H9 (cell line): ENCODE results near the gene FANCG. TPM values are rescaled to one million over a fixed set of nuclear protein-coding genes. Genes with fewer than 3 reads are reported as not detected.

Source experiments
- DNase-seq: peaks from one replicate; pipeline ENCODE4 v3.0.0-alpha.2; 2017
- H2AFZ ChIP-seq: one replicate; pipeline ENCODE4 v1.6.1; 2013; ENCODE audit warnings: mild to moderate bottlenecking, low read length, control low read depth, moderate library complexity
- H2AK5ac ChIP-seq: 2 replicates; pipeline ENCODE4 v1.6.1; 2013; ENCODE audit warnings: low read length, control low read depth, mixed read lengths; ENCODE audit not compliant: insufficient read length
- H2BK120ac ChIP-seq: one replicate; pipeline ENCODE4 v1.6.1; 2013; ENCODE audit warnings: low read depth, mild to moderate bottlenecking, low read length, control low read depth, inconsistent platforms; ENCODE audit not compliant: poor library complexity, severe bottlenecking
- H2BK12ac ChIP-seq: 2 replicates; pipeline ENCODE4 v1.6.1; 2013; ENCODE audit warnings: low read length, control low read depth, mixed read lengths, low read depth; ENCODE audit not compliant: insufficient read length
- H2BK15ac ChIP-seq: 2 replicates; pipeline ENCODE4 v1.6.1; 2013; ENCODE audit warnings: low read depth, low read length, control low read depth
- H2BK20ac ChIP-seq: one replicate; pipeline ENCODE4 v1.6.1; 2013; ENCODE audit warnings: low read depth, mild to moderate bottlenecking, low read length, control low read depth, inconsistent platforms; ENCODE audit not compliant: poor library complexity, severe bottlenecking
- H2BK5ac ChIP-seq: 2 replicates; pipeline ENCODE4 v1.6.1; 2013; ENCODE audit warnings: low read length, control low read depth, mixed read lengths; ENCODE audit not compliant: insufficient read length
- H3K14ac ChIP-seq: 2 replicates; pipeline ENCODE4 v1.6.1; 2013; ENCODE audit warnings: low read length, control low read depth; ENCODE audit not compliant: insufficient read depth
- H3K18ac ChIP-seq: 2 replicates; pipeline ENCODE4 v1.6.1; 2013; ENCODE audit warnings: low read depth, mild to moderate bottlenecking, mixed read lengths, low read length, control low read depth; ENCODE audit not compliant: insufficient read length
- H3K23ac ChIP-seq: 2 replicates; pipeline ENCODE4 v1.6.1; 2013; ENCODE audit warnings: low read length, control low read depth, mixed read lengths, low read depth; ENCODE audit not compliant: insufficient read length
- H3K23me2 ChIP-seq: 2 replicates; pipeline ENCODE4 v1.6.1; 2013; ENCODE audit warnings: low read depth, mild to moderate bottlenecking, mixed read lengths, low read length, control low read depth; ENCODE audit not compliant: insufficient read length, poor library complexity, severe bottlenecking
- H3K27ac ChIP-seq: 2 replicates; pipeline ENCODE4 v1.5.1; 2013; ENCODE audit warnings: low read length, control low read depth, mixed read lengths, low read depth; ENCODE audit not compliant: insufficient read length
- H3K27me3 ChIP-seq: 2 replicates; pipeline ENCODE4 v1.6.1; 2013; ENCODE audit warnings: low read length, control low read depth, inconsistent platforms; ENCODE audit not compliant: insufficient read depth
- H3K4ac ChIP-seq: 2 replicates; pipeline ENCODE4 v1.6.1; 2013; ENCODE audit warnings: low read depth, mild to moderate bottlenecking, control low read depth, inconsistent platforms, low read length, moderate library complexity
- H3K4me1 ChIP-seq: 2 replicates; pipeline ENCODE4 v1.6.1; 2013; ENCODE audit warnings: low read length, control low read depth, inconsistent platforms; ENCODE audit not compliant: insufficient read depth
- H3K4me2 ChIP-seq: 2 replicates; pipeline ENCODE4 v1.6.1; 2013; ENCODE audit warnings: low read length, control low read depth, mixed read lengths; ENCODE audit not compliant: insufficient read length, insufficient read depth
- H3K56ac ChIP-seq: 2 replicates; pipeline ENCODE4 v1.6.1; 2013; ENCODE audit warnings: low read depth, mild to moderate bottlenecking, mixed read lengths, low read length, control low read depth; ENCODE audit not compliant: insufficient read length
- H3K79me1 ChIP-seq: 2 replicates; pipeline ENCODE4 v1.6.1; 2013; ENCODE audit warnings: low read depth, mild to moderate bottlenecking, moderate library complexity, low read length, control low read depth, inconsistent platforms; ENCODE audit not compliant: insufficient read depth, poor library complexity, severe bottlenecking
- H3K79me2 ChIP-seq: 2 replicates; pipeline ENCODE4 v1.6.1; 2013; ENCODE audit warnings: low read length, control low read depth, inconsistent platforms; ENCODE audit not compliant: insufficient read depth
- H3K9ac ChIP-seq: 2 replicates; pipeline ENCODE4 v1.6.1; 2013; ENCODE audit warnings: low read length, control low read depth, mixed read lengths; ENCODE audit not compliant: insufficient read length; ENCODE audit errors: extremely low read depth
- H3K9me3 ChIP-seq: one replicate; pipeline ENCODE4 v1.6.1; 2013; ENCODE audit warnings: low read depth, low read length, inconsistent platforms; ENCODE audit not compliant: control insufficient read depth
- H3T11ph ChIP-seq: one replicate; pipeline ENCODE4 v1.6.1; 2013; ENCODE audit warnings: mild to moderate bottlenecking, low read length, control low read depth, inconsistent platforms
- H4K20me1 ChIP-seq: one replicate; pipeline ENCODE4 v1.6.1; 2013; ENCODE audit not compliant: control insufficient read depth, insufficient read length, insufficient read depth
- H4K5ac ChIP-seq: 2 replicates; pipeline ENCODE4 v1.6.1; 2013; ENCODE audit warnings: low read depth, mild to moderate bottlenecking, mixed read lengths, low read length, control low read depth; ENCODE audit not compliant: insufficient read length
- H4K8ac ChIP-seq: replicated peaks from 2 replicates; pipeline ENCODE4 v1.6.1; 2013; ENCODE audit warnings: low read length, control low read depth, mixed read lengths, low read depth; ENCODE audit not compliant: insufficient read length
- H4K91ac ChIP-seq: 2 replicates; pipeline ENCODE4 v1.6.1; 2013; ENCODE audit warnings: low read depth, mild to moderate bottlenecking, moderate library complexity, mixed read lengths, low read length, control low read depth; ENCODE audit not compliant: insufficient read length
- H3K27ac Mint-ChIP-seq, 3 experiments: 2 replicates in 2 of 3; 3 replicates in 1 of 3; pipeline ENCODE4 v1.8.0; 2020 to 2021; ENCODE audit warnings: mixed read lengths in 3 of 3, mild to moderate bottlenecking in 1 of 3, moderate library complexity in 1 of 3
- H3K27me3 Mint-ChIP-seq: 2 replicates; pipeline ENCODE4 v1.8.0; 2021; ENCODE audit warnings: low read depth, mild to moderate bottlenecking, moderate library complexity, mixed read lengths
- H3K36me3 Mint-ChIP-seq, 3 experiments: 2 replicates in 2 of 3; 3 replicates in 1 of 3; pipeline ENCODE4 v1.8.0; 2020 to 2021; ENCODE audit warnings: low read depth in 3 of 3, mixed read lengths in 3 of 3; ENCODE audit not compliant: insufficient read depth in 1 of 3
- H3K4me1 Mint-ChIP-seq, 2 experiments: 2 replicates each; pipeline ENCODE4 v1.8.0; 2020; ENCODE audit warnings: mixed read lengths in 2 of 2
- H3K4me3 Mint-ChIP-seq, 2 experiments: 2 replicates in 1 of 2; 3 replicates in 1 of 2; pipeline ENCODE4 v1.8.0; 2020 to 2021; ENCODE audit warnings: mild to moderate bottlenecking in 2 of 2, mixed read lengths in 2 of 2, moderate library complexity in 1 of 2
- H3K9me3 Mint-ChIP-seq, 2 experiments: 2 replicates in 1 of 2; 3 replicates in 1 of 2; pipeline ENCODE4 v1.8.0; 2020; ENCODE audit warnings: mild to moderate bottlenecking in 2 of 2, mixed read lengths in 2 of 2, moderate library complexity in 1 of 2
- CTCF ChIP-seq: fragments of 200-600 bp; sonication (generic); conservative IDR thresholded peaks from 3 replicates; pipeline ENCODE4 v1.8.0; 2021; ENCODE audit warnings: antibody characterized with exemption, mild to moderate bottlenecking
- WGBS: extraction: QIAGEN DNeasy Blood & Tissue Kit; methylation state at CpG from one replicate; pipeline ENCODE4 v1.1.7; 2013; ENCODE audit warnings: missing lambda C conversion rate, low lambda C conversion rate, mixed read lengths; ENCODE audit not compliant: insufficient read length; ENCODE audit errors: extremely low coverage; 5-methylcytosine and 5-hydroxymethylcytosine counted together
- total RNA-seq: library from RNA; stranded (reverse); gene quantifications from 2 replicates; pipeline ENCODE4 v1.2.1, GENCODE V29; 2021

The FANCG gene
- total RNA-seq, 1 experiment from 2014 or later, result 86.9 TPM

DNA sequence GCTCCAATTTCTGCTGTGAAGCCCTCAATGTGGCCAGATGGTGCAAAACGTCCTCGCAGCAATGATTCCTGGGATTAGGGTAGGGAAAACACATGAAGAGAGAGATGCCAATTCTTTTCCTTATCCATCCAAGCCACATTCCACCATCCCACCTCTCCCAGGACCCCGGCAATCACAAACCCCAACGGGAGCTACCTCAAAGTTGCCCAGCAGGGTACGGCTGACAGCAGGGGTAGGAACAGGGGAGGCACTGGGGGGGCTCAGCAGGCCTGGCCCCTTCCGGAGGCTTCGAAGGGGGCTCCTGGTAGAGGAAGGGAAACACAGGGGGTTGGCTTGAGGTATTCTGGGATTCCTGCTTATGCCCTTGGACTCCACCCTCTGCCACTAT lies 26.6 kb upstream of the FANCG start:
- H3K4me3 Mint-ChIP-seq, result no peak overlapping the region; a peak in 1 of 5 replicates
- Histone ChIP-seq H3K4me2 (no peak overlapping the region), H3K9me3 (no peaks in the 10 kb centered on the region), H3K27ac (no peak overlapping the region), H2BK120ac (no peak overlapping the region), H3K56ac (no peak overlapping the region), H3T11ph (no peak overlapping the region), H3K23ac (no peak overlapping the region), H3K23me2 (peaks cover 14% of the 10 kb centered on the region), H3K14ac (no peak overlapping the region), H3K9ac (no peak overlapping the region), H3K79me1 (peaks cover 9% of the 10 kb centered on the region), H2BK15ac (no peak overlapping the region), H4K91ac (no peak overlapping the region), H2BK20ac (no peak overlapping the region), H4K8ac (no peak overlapping the region), H3K18ac (no peak overlapping the region), H3K27me3 (no peaks in the 10 kb centered on the region), H3K4me1 (no peaks in the 10 kb centered on the region), H2BK5ac (no peak overlapping the region), H2AFZ (no peak overlapping the region), H4K5ac (no peak overlapping the region), H2AK5ac (no peak overlapping the region), H2BK12ac (no peak overlapping the region), H3K4ac (no peak overlapping the region), H3K79me2 (peaks cover 5% of the 10 kb centered on the region; the same call in 1 of the 2 replicates), H4K20me1 (no peaks in the 10 kb centered on the region)
- no peak for TF ChIP-seq CTCF
- WGBS, result no CpG with 5 or more reads among the region's 7 CpGs
- H3K27me3 Mint-ChIP-seq, result no peaks in the 10 kb centered on the region
- H3K4me1 Mint-ChIP-seq, result peaks cover 24 to 26% of the 10 kb centered on the region in 2 experiments
- DNase-seq, result no peak
- no peak overlapping the region for H3K27ac Mint-ChIP-seq
- no peaks in the 10 kb centered on the region; a peak in 1 of 5 replicates for H3K9me3 Mint-ChIP-seq
- peaks cover 4 to 27% (median 22%) of the 10 kb centered on the region in 3 experiments for H3K36me3 Mint-ChIP-seq
